Peyer's patch (tissue), 4 donors: ENCODE data around the gene NOL6.
"Not testable (repeated sequence)": the region's sequence is repeated elsewhere in the genome, so short reads cannot be mapped to it uniquely, and the experiment has no call there.

Experiments used
- POLR2A ChIP-seq, 2 donors: fragments of 450-650 bp; IDR thresholded peaks; one replicate each; pipeline ENCODE4 v1.5.1; 2017; ENCODE audit warnings: antibody characterized with exemption in 2 of 2, mild to moderate bottlenecking in 2 of 2, moderate library complexity in 2 of 2
- TF ChIP-seq, protein P1 (sequence below), 6 experiments: fragments of 450-650 bp in 4 of 6; fragments of 200-600 bp in 2 of 6; sonication (generic) in 1 of 6; IDR thresholded peaks; one replicate each; pipeline ENCODE4 v1.5.1; 2017 to 2019; ENCODE audit warnings: antibody characterized with exemption in 6 of 6, mild to moderate bottlenecking in 3 of 6, moderate library complexity in 1 of 6

DNA sequence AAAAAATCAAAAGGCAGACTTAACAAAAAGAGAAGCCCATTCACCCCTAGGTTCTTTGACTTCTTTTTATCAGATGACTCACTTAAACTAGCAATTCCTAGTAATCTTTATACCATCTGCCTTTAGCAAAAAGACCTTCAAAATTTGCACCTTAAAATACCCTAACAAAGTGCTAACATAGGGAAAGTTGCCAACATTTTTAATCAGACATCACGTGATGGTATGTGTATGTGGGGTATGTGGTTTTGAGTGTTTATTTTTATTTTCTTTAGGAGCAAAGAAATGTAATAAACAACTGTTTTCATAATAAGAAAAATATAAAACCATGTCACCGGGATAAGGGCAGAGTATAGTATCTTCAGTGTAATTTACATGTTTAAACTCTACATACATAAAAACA, 20.1 kb upstream of the NOL6 start:
- TF ChIP-seq, protein P1, sequence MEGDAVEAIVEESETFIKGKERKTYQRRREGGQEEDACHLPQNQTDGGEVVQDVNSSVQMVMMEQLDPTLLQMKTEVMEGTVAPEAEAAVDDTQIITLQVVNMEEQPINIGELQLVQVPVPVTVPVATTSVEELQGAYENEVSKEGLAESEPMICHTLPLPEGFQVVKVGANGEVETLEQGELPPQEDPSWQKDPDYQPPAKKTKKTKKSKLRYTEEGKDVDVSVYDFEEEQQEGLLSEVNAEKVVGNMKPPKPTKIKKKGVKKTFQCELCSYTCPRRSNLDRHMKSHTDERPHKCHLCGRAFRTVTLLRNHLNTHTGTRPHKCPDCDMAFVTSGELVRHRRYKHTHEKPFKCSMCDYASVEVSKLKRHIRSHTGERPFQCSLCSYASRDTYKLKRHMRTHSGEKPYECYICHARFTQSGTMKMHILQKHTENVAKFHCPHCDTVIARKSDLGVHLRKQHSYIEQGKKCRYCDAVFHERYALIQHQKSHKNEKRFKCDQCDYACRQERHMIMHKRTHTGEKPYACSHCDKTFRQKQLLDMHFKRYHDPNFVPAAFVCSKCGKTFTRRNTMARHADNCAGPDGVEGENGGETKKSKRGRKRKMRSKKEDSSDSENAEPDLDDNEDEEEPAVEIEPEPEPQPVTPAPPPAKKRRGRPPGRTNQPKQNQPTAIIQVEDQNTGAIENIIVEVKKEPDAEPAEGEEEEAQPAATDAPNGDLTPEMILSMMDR (IDR thresholded peaks at IDR 0.05), result not testable (repeated sequence)
- TF ChIP-seq POLR2A (IDR thresholded peaks at IDR 0.05), result not testable (repeated sequence)
